GM03348 (cell line): ENCODE data around the gene TRIM9.
"Not testable (repeated sequence)": the region's sequence is repeated elsewhere in the genome, so short reads cannot be mapped to it uniquely, and the experiment has no call there.

ENCODE experiments used
- DNase-seq: peaks from one replicate; pipeline ENCODE4 v3.0.0; 2012; ENCODE audit warnings: low spot score

The TRIM9 gene

DNA sequence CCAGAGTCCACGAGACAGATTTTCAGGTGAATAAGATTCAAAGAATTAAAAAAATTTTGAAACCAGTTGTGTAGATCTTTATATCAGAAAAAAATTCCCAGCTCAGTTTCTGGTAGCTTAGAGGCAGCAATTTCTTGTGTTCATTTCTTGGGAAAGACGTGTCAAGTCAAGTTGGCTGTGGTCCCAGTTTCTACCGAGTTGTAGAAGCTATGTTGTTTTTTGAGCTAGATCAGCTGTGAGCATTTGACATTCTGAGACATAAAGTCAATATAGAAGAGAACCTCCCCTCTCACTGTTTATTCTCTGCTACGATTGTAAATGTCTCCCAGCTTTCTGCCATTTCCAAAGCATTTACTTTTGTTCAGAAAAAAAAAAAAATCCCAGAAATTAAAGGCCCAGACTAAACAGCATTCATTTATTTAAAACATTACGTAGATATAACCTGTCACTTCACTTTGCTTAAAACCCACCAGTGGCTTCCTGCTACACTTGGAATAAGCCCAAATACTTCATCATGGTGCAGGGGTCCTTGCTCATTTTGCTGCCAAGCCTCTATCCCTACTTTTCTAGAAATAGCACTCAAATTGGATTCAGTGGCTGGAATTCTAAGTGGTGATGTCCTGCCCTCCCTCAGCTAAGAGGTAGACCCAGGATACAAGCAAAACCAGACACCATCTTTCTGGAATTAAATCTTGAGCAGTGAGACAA, 130.1 kb downstream of the TRIM9 start:
- DNase-seq, result peak; percentile 60

DNA sequence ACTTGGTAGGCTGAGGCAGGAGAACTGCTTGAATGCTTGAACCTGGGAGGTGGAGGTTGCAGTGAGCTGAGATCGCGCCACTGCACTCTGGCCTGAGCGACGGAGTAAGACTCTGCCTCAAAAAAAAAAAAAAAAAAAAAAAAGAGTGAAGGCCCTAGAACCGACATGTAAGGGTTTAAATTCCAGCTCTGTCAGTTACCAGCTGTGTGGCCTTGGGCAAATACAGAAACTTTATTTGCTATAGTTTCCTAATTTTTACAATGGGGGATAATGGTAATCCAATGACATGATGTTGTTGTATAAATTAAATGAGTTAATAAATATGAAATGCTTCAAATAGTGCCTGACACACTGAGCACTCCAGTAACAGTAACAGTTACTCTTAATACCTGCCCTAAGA, 131.0 kb downstream of the TRIM9 start:
- DNase-seq, result no peak

DNA sequence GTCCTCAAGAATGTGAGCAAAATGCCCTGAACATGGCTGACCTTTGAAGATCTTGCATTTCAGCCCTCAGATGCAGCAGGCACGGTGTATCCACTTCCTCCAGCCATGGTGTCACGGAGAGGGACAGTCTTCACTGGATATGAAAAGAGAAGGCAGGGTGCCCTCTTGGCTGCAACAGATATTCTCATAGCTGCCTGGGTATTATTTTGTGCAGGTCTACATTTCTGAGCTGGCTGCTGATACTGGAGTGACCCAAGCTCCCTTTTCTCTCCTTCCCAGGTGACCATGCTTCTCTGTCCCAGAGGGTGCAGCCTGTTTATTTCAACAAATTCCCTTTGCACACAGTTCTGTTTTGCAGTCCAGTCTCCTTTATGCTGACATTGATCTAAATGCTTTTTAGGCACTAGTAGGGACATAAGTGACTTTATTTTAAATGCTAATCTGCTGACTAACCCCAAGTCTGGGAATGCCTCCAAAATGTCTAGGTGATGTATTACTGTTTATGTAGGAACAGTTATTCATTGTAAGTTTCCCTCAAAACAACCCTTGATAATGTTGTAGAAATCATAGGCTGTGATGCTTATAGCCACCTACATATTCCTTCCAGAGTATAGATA, 133.2 kb downstream of the TRIM9 start:
- peak; percentile 30 for DNase-seq

DNA sequence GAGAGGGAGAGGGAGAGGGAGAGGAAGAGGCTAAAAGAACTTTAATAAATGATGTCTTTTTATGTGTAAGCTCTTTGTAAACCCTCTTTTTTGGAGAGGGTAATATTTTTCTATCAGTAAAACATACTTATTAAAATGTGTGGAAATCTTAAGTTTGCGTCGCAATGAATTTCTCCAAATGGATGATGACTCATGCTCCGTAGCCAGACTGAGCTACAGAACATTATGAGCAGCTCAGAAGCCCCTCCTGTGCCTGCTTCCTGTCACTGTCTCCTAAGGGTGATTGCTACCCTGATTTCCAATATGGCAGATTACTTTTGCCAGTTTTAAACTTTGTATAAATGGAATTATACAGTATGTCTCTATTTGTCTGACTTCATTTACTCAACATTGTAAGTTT, 137.6 kb downstream of the TRIM9 start:
- no peak for DNase-seq

DNA sequence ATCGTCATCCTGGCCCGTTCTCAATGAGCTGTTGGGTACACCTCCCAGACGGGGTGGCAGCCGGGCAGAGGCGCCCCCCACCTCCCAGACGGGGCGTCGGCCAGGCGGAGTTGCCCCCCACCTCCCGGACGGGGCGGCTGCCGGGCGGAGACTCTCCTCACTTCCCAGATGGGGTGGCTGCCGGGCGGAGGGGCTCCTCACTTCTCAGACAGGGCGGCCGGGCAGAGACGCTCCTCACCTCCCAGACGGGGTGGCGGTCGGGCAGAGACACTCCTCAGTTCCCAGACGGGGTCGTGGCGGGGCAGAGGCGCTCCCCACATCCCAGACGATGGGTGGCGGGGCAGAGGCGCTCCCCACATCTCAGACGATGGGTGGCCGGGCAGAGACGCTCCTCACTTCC, 138.5 kb downstream of the TRIM9 start:
- DNase-seq, result not testable (repeated sequence)

DNA sequence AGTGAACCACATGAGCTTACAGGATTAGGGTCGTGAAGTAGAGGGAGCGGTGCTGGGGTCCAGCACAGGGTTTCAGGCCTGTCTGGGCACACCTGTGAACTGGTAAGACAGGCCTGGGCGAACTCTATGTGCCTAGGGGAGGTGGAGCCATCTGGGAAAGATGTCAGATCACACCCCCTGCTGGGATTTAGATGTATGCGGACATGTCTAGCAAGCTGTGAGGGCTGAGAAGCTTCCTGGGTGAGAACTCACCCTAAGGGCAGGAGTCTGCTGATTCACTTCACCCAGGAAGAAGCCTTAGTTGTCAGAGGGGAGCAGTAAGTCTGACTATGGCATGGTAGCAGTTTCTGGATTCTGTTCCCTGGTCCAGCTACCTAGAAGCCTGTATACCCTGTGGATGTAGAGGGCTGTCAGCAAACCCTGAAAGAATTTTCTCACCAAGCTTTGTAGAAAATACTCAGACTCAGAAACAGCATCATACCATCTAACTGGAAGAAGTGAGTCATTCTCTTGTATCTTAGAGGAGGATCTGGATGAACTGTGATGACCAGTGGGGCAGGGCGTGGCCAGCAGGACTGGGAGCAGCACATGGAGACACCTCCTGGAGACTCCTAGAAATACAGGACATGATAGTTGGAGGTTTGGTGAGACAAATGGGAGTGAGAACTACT, 139.4 kb downstream of the TRIM9 start:
- DNase-seq, result peak; percentile 93

DNA sequence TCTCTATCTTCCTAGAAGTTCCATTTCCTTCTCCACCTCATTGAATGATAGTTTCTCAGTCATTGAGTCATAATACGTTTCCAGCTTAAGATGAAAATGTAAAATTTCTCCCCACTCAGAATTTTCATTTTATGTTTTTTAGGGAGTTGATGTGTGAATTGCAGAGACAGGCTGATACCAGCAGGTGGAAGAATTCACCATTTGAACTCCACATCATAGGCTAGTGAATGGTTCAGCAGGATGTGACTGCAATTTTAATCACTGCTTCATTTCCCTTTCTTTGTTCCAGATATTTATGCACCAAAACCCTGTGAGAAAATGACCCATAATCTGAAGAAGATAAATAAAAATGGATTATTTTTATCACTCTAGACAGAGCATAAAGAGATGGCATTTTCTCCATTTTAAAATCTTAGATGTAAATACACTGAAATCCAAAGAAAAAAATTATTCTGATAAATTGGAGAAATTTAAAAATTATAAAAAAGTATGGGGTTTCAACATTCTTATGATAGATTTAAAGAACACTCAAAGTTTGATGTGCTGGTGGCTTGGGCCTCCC, 140.0 kb downstream of the TRIM9 start:
- peak; percentile 59 for DNase-seq

DNA sequence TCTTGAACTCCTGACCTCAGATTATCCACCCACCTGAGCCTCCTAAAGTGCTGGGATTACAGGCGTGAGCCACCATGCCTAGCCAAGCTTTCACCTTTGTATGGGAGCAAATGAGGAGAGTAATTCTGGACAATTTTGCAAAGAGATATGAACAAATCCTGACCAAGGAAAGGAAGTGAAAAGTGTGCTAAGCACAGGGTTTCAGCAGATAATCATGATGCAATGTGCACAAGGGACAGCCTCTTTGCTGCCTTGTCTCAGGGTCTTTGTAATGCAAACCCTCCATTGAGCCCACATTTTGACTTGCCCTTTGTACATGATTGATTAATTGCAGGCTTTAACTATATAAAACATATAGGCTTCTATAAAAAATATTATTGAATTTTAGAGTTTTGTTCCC, 141.4 kb downstream of the TRIM9 start:
- DNase-seq, result no peak

DNA sequence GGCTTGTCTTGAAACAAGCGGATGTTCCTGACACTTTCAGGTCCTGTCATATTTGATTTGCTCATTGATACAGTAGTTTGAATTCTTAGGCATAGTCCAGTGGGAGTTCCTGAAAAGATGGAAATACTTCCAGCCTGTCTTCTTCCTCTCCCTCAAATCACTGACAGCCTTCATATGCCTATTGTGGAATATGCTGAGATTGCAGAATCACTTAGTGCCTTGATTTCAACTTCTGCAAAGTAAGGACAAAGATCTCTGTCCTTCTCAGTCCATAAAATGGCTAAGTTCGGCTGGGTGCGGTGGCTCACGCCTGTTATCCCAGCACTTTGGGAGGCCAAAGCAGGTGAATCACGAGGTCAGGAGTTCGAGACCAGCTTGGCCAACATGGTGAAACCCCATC, 143.9 kb downstream of the TRIM9 start:
- no peak for DNase-seq

DNA sequence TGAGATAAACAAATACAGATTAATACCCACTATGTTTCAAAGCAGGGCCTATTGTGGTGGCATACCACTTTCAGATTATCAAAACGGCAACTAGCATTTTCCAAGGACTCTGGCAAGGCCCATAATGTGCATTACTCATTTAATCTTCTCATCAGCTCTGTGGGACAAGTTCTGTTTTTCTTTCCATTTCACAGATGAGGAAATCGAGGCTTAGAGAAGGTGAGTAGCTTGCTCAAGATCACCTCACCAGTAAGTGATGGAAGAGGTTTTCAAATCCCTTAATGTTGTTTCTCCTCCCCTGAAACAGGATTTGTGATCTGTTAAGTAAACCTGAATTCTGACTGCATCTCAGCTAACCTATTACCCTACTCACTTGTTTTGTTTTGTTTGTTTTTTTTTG, 146.7 kb downstream of the TRIM9 start:
- no peak for DNase-seq

DNA sequence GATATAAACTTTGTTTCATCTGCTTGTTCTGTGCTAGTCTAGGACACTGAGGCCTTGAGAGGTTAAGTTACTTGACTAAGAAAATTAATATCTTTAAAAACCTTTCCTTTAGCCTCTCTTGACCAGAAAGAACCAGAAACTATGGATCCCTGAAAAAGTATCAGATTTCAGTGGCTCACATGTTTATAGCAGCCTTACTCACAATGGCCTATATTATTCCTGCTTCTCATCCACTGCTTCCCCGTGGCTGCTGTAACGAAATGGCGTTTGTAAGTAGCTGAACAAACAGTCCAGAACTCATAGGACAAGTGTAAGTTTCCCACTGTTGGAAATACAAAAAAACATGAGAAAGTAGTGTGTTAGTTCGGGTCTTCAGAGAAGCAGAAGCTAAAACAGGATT, 147.5 kb downstream of the TRIM9 start:
- DNase-seq, result no peak

DNA sequence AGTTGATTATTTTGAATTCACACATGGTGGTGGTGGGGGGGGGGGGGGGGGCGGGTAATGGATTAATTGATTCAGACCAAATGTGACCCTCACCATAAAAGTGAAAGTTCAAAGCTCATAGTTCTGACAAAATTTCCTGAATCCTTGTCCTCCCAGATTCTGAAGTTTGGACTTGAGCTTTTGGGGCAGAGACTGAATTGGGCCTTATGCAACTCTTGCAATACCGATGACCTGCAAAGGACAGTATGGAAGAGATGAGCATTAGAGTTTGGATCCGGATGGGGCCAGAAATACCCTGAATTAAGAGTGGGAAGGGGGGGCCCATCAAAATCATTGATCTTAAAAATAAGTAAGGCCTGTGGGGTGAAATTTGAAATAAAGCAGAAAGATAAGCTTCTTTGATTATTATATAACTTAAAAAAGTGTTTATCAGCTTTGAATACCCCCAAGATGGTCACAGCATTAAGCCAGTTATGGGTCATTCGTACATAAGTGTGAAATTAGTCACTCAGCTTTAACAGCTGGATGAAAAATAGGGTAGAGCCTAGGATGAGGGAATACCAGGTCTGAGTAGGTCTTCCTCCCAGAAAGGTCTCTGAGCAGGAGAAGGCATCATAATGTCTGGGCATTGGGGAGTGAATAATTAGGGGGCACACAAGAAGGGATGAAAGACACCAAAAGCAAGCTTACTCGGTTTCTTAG, 148.5 kb downstream of the TRIM9 start:
- no peak for DNase-seq

DNA sequence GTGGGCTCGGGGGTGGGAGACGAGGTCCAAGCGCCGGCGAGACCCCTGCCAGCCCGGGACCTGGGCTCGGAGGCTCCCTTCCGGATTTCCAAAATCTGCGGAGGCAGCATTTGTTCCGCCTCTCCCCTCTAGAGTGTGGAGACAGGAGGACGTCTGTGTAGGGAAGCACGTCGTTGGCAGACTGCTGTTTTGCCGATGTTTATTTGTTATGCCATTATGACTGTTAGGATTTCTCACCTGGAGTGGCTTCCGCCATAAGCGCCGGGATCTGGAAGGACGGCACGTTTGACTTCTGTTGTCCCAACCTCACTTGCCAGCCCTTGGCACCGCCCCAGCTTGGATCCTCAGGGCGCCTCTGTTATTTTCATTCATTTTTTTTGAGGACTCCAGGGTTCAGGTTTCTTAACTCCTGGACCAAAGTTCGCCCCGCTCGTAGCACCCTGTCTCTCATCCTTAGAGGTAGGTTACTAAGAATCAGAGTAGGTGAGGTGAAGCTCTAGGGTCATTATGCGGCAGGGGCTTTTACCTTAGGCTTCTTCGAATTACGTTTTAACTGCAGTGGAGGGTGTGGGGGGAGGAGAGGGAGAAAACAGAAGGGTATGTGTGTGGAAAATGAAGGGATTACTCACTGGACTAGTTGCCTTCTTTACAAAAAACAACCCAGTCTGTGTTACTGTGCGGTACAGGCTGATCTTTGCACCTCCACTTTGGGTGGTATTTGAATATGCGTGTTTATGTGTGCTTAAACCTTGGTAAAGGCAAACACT, 150.1 kb downstream of the TRIM9 start:
- DNase-seq, result peak; percentile 20

DNA sequence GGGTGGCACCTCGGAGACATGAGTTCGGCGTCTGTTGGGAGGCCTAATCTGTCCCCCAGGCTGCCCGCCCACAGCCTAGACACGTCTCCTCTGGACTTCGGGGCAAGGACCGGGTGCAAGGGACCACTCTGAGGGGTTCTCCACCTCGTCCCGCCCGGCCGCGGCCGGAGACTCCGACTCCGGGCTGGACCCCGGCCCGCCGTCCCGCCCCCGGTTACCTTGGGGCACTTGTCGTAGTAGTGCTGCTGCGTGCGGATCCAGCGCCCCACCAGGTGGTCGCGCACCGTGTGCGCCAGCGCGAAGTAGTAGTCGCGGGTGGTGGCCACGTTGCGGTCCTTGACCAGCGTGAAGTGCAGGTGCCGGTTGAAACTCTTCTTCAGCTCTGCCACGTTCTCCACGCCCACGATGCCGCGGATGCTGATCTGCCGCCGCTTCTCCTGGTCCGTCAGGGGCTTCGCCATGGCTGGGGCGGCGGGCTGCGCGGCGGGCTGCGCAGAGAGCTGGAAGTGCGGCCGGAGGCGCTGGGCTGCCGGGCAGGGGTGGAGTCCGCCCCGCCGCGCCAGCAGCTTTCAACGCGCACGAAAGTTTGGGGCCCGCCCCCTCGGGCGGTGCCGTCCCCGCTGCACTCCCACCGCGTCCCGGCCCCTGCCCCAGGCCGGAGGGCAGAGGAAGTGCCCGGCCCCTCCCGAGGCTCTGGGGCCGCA, 150.8 kb downstream of the TRIM9 start, which contains the start of gene PYGL:
TSS of gene PYGL (minus strand) at position 541 of the 704 bp plus-strand sequence. CDS start at position 461, 80 bp downstream.
- peak; percentile 93 for DNase-seq

DNA sequence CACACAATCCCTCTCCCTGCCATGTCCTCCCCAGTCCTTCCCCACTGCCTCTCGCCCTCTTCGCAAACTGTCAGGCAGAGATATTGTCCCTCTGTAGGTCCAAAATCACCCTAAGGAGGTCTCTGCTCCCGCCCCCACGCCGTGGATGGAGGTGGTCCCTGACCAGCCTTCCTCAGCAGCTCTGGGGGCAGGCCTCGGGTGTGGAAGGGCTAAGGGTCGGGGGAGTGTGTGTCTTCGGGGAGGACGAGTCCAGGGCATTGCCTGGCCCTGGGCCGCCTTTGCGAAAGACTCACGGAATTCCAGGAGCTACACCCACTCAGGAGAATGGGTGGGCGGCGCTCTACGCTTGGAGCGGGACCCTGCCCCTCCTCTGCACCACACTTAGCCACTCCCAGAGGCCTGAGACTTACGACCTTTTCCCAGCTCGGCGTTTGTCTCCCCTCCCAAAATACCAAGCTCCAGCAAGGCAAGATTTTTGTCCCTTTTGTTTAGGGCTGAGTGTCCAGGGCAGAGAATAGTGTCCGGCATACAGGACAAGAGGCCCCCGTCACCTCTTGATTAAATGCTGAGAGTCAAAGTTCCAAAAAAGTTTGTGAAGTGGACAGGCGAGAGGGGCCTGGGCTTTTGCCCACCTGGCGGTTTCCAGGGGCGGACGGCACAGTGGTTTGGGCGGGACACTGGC, 151.5 kb downstream of the TRIM9 start:
- peak; percentile 47 for DNase-seq

DNA sequence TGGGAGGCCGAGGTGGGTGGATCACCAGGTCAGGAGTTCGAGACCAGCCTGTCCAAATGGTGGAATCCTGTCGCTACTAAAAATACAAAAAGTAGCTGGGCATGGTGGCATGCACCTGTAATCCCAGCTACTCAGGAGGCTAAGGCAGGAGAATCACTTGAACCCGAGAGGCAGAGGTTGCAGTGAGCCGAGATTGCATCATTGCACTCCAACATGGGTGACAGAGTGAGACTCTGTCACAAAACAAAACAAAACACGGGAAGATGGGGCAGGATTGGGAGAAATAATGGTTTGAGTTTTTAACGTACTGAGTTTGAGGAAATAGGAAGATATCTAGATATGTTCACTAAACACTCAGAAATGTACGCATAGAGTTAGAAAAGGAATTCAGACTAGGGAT, 153.3 kb downstream of the TRIM9 start:
- DNase-seq, result not testable (repeated sequence)

DNA sequence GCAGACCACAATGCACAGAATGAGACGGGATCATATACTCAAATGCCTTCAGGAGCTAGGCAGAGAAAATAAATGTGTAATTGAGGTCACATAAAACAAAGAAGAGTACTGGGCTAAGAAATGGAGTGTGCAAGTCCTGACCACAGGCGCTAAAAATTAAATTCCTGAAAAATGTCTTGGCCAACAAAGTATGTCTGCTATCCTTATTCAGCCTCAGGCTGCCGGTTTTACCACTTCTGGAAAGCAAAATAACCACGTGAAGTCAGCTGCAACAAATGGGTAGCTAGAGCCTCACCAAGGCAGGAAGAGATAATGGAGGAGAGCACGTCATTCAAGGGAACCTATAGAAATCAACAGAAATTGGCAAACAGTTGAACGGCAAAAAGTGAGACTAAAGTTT, 153.8 kb downstream of the TRIM9 start:
- DNase-seq, result peak; percentile 45

DNA sequence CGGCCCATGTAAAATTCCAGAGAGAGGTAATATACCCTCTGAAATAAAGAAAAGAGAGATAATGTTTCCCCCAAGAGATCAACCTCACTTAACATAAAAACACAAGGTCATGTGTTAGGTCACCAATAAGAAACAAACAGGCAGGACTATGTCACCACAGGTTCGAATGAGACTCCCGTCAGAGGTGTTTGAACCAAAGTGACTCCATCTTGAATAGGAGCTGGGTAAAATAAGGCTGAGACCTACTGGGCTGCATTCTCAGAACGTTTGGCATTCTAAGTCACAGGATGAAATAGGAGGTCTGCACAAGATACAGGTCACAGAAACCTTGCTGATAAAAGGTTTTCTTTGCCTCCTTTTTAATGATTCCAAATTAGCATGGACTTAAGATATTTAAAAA, 157.1 kb downstream of the TRIM9 start:
- DNase-seq, result no peak

DNA sequence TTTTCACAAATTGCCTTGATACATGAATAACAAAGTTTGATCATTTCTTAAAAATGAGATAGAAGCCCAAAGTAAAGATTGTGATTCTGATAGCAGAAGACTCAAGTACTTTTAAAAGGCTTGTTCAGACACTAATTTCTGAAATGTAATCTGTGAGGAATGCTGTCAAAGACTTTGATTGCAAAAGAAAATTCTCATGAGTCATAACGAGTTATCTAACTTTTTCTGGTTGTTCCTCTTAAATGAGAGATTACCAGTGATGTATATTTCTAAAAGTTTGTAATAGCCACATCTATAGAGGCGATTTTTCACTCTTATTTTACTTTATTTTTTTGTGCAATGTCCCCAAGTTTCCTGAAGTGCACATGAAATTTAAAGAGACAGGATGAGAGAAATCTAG, 157.6 kb downstream of the TRIM9 start:
- DNase-seq, result peak; percentile 59

DNA sequence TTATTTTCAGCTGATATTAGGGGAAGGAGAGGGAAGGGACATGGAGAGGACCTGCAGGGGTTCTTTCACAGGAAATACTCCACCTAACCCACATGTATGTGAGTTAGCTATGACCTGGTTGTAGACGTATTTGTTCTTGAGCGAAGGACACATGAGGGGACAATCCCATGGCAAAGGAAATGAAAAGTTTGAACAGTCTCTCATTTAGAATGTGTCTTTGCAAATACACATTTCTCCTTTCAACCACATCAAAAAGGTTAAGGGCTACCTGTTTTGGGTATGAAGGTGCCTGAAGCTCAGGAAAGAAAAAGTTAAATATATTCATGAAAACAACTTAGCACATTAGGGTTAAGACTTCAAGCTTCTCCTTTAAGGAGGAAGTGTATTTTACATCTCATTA, 158.0 kb downstream of the TRIM9 start:
- no peak for DNase-seq

DNA sequence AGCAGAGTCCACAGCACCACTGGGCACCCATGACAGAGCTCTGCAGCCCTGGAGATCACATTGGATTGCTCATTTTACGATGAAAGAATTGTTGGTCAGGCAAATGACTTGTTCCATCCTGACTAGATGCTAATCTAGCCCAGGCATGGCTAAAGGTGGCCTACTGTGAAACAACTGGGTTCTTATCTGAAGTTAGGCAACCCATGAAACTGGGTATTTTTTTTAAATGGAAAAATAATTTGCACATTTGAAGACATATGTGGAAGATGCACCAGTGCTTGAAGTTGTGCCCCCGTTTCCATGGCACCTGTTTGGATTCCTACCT, 158.9 kb downstream of the TRIM9 start:
- DNase-seq, result no peak
